Measurements from ENCODE around the gene DNPEP.

The DNPEP gene

DNA sequence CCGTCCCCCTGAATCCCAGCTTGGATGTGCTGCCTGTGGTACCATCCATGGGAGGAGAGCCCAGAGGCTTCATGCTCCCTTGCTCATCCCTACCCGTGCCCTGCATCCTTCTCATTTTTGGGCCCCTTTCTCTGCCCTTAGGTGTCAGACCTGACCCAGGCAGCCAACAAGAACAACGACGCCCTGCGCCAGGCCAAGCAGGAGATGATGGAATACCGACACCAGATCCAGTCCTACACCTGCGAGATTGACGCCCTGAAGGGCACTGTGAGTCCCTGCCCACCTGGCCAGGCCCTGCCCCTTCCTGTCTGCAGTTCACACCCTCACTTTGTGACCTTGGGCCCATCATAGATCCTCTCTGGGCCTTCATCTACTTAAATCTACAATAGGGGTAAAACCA, 33.0 kb upstream of the DNPEP start:
- no peak for DNase-seq (ENCODE audit: low spot score)
- TF ChIP-seq, protein P1, sequence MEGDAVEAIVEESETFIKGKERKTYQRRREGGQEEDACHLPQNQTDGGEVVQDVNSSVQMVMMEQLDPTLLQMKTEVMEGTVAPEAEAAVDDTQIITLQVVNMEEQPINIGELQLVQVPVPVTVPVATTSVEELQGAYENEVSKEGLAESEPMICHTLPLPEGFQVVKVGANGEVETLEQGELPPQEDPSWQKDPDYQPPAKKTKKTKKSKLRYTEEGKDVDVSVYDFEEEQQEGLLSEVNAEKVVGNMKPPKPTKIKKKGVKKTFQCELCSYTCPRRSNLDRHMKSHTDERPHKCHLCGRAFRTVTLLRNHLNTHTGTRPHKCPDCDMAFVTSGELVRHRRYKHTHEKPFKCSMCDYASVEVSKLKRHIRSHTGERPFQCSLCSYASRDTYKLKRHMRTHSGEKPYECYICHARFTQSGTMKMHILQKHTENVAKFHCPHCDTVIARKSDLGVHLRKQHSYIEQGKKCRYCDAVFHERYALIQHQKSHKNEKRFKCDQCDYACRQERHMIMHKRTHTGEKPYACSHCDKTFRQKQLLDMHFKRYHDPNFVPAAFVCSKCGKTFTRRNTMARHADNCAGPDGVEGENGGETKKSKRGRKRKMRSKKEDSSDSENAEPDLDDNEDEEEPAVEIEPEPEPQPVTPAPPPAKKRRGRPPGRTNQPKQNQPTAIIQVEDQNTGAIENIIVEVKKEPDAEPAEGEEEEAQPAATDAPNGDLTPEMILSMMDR (IDR thresholded peaks at IDR 0.05; ENCODE audit: poor library complexity, severe bottlenecking) = no peak
- Histone ChIP-seq H3K27ac (ENCODE audit: poor library complexity, severe bottlenecking) (no peak overlapping the region), H3K4me1 (ENCODE audit: insufficient read depth, poor library complexity, severe bottlenecking) (no peaks in the 10 kb centered on the region), H3K4me3 (ENCODE audit: severe bottlenecking) (no peak overlapping the region), H3K36me3 (ENCODE audit: low read depth) (no peaks in the 10 kb centered on the region), H3K27me3 (ENCODE audit: insufficient read depth, poor library complexity, severe bottlenecking) (peaks cover 12% of the 10 kb centered on the region), H3K9me3 (ENCODE audit: severe bottlenecking) (no peaks in the 10 kb centered on the region)
- ATAC-seq (ENCODE audit: low read depth) = no peak

GRCh38 chr2:219419331-219420197, 31.9 kb upstream of the DNPEP start:
- H3K27me3 ChIP-seq (ENCODE audit: insufficient read depth, poor library complexity, severe bottlenecking) = peaks cover 12% of the 10 kb centered on the region
- TF ChIP-seq, protein P1 (IDR thresholded peaks at IDR 0.05; ENCODE audit: poor library complexity, severe bottlenecking) = no peak
- ATAC-seq (ENCODE audit: low read depth) = no peak
- no peaks in the 10 kb centered on the region for H3K36me3 ChIP-seq (ENCODE audit: low read depth)
- no peak for DNase-seq (ENCODE audit: low spot score)
- no peak overlapping the region for H3K4me3 ChIP-seq (ENCODE audit: severe bottlenecking)
- no peak overlapping the region for H3K27ac ChIP-seq (ENCODE audit: poor library complexity, severe bottlenecking)
- no peaks in the 10 kb centered on the region for H3K4me1 ChIP-seq (ENCODE audit: insufficient read depth, poor library complexity, severe bottlenecking)
- no peaks in the 10 kb centered on the region for H3K9me3 ChIP-seq (ENCODE audit: severe bottlenecking)

GRCh38 chr2:219419012-219419324, 31.3 kb upstream of the DNPEP start:
- DNase-seq (ENCODE audit: low spot score) = no peak
- TF ChIP-seq, protein P1 (IDR thresholded peaks at IDR 0.05; ENCODE audit: poor library complexity, severe bottlenecking) = no peak
- H3K36me3 ChIP-seq (ENCODE audit: low read depth) = no peaks in the 10 kb centered on the region
- peaks cover 12% of the 10 kb centered on the region for H3K27me3 ChIP-seq (ENCODE audit: insufficient read depth, poor library complexity, severe bottlenecking)
- ATAC-seq (ENCODE audit: low read depth) = no peak
- H3K4me1 ChIP-seq (ENCODE audit: insufficient read depth, poor library complexity, severe bottlenecking) = no peaks in the 10 kb centered on the region
- no peak overlapping the region for H3K27ac ChIP-seq (ENCODE audit: poor library complexity, severe bottlenecking)
- H3K4me3 ChIP-seq (ENCODE audit: severe bottlenecking) = no peak overlapping the region
- no peaks in the 10 kb centered on the region for H3K9me3 ChIP-seq (ENCODE audit: severe bottlenecking)

- no peak within 1 kb of the TSS for H3K4me3 ChIP-seq (ENCODE audit: severe bottlenecking)
- no peaks in the 10 kb centered on the region for H3K9me3 ChIP-seq (ENCODE audit: severe bottlenecking)
- H3K36me3 ChIP-seq (ENCODE audit: low read depth) = no peaks in the 10 kb centered on the region
- H3K27ac ChIP-seq (ENCODE audit: poor library complexity, severe bottlenecking) = no peak within 1 kb of the TSS
- H3K4me1 ChIP-seq (ENCODE audit: insufficient read depth, poor library complexity, severe bottlenecking) = no peaks in the 10 kb centered on the region
- TF ChIP-seq, protein P1 (IDR thresholded peaks at IDR 0.05; ENCODE audit: poor library complexity, severe bottlenecking) = no peak
- DNase-seq (ENCODE audit: low spot score) (no peak), ATAC-seq (ENCODE audit: low read depth) (no peak; the same call in 2 of the 3 replicates)
- peaks cover 12% of the 10 kb centered on the region for H3K27me3 ChIP-seq (ENCODE audit: insufficient read depth, poor library complexity, severe bottlenecking)
Measured at GRCh38 chr2:219418155-219419011, 30.7 kb upstream of the DNPEP start, which contains the start of gene DES. DES (plus strand) TSS chr2:219418377; CDS start chr2:219418463, 86 bp downstream.

Measured in RWPE2 (cell line).